Stimulated activated CD4-positive, alpha-beta T cell treated with anti-CD3 and anti-CD28 coated beads, Interleukin-2, amount 100 ng/mL, for 48 hours (primary cell): ENCODE results near the gene SPTLC3.

ENCODE experiments used
- DNase-seq, 2 donors: peaks; one replicate each; pipeline ENCODE4 v3.0.0-alpha.2; 2020

Gene SPTLC3

DNA sequence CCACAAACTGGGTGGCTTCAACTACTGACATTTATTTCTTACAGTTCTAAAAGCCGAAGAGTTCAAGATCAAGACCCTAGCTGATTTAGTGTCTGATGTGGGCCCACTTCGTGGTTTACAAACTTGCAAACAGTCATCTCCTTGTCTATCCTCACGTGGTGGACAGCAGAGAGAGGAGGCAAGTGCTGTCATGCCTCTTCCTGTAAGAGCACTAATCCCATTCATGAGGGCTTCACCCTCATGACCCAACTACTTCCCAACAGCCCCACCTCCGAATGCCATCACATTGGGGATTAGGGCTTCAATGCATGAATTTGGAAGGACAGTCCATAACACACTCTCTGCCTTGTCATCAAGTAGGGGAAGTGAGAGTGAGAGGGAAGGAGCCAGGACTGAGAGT is 196.7 kb downstream of the SPTLC3 start:
- no peak for DNase-seq

DNA sequence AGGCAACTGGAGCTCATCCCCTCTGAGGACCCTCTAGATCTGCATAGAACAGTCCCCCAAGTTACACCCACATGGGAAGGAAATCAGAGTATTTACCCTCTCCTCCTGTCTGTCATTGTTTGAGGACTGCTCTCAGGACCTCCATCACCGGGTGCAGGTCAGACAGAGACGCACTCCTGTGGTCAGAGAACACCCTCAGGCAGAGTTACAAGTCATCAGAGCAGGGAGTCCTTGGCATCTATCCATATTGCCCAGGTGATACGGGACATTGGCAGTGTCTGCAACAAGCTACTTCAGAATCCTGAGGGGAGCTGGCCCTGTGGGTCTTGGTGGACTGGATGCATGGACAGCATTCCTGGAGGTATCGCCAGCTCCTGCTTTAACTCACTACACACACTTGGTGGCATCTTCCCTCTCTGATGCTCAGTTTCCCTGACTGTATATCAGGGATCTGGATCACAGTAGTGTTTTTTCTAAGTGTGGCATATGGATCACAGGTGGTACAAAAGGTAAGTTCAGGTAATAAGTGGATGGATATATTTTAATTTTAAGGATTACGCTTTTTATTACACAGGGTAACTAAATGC is 197.2 kb downstream of the SPTLC3 start:
- no peak for DNase-seq

DNA sequence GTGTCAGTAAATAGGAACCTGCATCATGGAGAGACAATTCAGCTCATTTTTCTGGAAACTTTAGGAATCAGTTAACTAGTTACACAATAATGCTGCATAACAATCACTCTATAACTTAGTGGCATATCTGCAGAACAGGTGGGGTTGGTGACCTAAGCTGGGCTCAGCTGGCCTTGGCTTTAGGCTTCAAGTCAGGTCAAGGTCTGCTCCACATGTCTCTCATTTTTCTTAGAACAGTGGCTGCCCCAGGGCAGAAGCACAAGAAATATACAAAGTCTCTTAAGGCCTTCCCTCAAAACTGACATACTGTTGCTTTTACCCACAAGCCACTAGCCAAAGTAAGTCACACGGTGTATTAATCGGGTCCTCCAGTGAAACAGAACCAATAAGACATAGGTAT is 198.2 kb downstream of the SPTLC3 start:
- DNase-seq = no peak

DNA sequence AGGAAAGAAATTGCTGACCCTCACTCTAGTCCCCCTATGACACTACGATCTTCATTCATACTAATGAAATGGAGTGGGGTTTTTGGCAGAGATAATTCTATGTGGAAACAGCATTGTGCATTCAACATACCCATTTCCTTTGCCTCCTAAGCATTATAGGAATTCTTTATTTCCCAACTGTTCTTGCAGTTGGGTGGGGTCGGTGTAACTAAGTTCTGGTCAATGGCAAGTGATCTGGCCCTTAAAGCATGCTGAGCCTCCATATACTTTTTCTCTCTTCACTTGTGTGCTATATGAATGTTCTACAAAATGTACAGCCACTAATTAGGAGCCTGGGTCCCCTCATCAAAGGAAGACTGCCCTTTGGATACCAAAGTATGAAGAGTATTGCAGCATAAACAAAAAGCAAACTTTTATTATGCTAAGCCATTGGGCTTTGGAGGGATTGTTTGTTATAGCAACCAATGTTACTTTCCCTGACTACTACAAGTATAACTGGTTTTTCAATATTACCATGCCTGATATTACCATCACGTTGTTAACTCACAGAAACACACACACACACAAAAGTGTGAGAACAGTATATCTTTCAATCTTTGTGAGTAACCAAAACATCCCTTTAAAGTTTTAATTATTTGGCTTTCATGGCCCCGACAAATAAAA is 203.3 kb downstream of the SPTLC3 start:
- DNase-seq = no peak

DNA sequence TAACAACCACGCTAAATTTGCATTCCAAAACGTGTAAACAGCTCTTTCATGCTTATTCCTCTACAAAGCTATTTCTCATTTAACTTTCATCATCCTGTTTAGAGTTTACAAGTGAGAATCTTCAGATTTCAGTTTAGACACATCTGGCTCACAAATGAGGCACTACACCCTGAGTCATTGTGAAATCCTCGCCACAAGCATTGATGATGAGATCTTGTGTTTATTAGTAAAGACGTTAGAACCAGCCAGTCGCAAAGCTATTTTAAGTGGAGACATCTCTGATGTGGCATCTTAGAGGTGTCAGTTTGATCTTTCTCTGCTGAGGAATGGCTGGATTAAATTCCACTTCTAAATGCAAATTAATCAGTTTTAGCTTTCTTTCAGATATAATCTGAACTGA is 204.0 kb downstream of the SPTLC3 start:
- DNase-seq = no peak

DNA sequence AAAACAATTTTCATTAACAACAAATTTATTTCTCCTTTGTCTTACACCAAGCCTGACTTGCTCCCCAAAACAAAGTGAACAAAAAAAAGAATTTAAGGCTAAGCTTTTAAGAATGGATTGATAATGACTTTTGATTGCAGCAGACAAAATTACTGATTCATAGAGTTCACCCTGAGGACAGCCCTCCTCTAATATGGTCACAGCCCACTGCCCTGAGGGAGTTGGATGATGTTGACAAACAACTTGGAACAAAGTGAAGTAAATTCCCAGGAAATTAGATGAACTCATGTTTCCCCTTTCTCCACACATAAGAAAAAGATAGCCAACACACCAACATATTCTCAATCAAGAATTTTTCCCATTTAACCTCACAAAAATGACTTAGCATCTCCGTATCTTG is 204.6 kb downstream of the SPTLC3 start:
- no peak for DNase-seq

DNA sequence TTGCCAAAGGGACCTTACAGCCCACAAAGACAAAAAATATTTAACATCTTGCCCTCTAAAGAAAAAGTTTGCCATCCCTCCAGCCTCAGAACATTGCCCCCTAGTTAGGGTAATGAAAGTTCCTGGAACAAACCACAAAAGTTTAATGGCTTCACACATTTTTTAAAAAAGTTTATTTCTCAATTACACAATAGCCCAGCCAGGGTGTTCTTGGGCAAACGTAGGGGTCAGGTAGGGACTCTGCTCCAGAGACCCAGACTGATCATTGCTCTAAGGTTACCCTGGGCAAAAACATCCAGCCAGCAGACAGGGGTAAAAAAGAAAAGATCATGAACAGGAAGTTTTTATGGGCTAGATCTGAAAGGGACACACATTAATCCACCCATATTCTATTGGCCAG is 207.8 kb downstream of the SPTLC3 start:
- no peak for DNase-seq
